ENCODE measurements around the gene ADGRA3.

DNA sequence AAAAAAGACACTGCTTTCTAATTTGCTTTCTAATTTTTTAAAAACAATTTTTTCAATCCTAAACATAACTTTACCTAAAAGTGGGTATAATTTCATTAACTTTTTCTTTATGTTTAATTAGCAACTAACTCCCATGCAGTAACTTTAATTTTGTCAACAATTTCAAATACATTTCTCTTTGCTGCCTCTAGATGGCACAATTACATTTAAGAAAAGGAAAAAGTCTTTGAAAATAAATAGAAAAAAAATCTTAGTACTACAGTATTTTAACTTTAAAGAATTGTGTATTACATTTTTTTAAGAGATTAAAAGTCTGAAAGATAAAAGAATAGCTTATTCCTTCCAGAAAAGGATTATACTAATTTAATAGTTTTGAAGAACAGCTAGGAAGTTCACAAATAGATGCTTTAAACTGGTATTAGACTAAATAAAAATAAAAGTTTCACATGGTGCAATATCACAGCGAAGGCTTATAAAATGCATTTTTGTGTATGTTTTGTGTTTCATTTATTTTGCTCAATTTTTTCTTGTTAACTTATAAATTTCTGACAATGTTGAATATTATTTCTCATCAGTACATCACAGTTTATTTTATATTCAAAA, 105.1 kb downstream of the ADGRA3 start:
- TF ChIP-seq POLR2AphosphoS5 (IDR thresholded peaks at IDR 0.05) = no peak
- TF ChIP-seq EP300 (IDR thresholded peaks at IDR 0.05) = no peak
